Endometrial microvascular endothelial cells (primary cell): ENCODE data around the gene TMEM255A. TPM values are rescaled to one million over a fixed set of nuclear protein-coding genes. Genes with fewer than 3 reads are reported as not detected.
"Not testable (repeated sequence)": the region's sequence is repeated elsewhere in the genome, so short reads cannot be mapped to it uniquely, and the experiment has no call there.

Experiments
- in situ Hi-C: cut with HindIII; loops from 2 replicates; pipeline ENCODE4 v1.10.0; 2017; ENCODE audit warnings: low sequenced_read_pairs, low pct_unique_long_range_greater_than_20kb; ENCODE audit errors: inconsistent ontology term
- total RNA-seq: library from RNA; depleted of rRNA; stranded (reverse); fragments of >200 nt; gene quantifications from one replicate; pipeline ENCODE4 v1.2.3, GENCODE V29; 2015; ENCODE audit errors: inconsistent ontology term

TMEM255A gene
- total RNA-seq = not detected

DNA sequence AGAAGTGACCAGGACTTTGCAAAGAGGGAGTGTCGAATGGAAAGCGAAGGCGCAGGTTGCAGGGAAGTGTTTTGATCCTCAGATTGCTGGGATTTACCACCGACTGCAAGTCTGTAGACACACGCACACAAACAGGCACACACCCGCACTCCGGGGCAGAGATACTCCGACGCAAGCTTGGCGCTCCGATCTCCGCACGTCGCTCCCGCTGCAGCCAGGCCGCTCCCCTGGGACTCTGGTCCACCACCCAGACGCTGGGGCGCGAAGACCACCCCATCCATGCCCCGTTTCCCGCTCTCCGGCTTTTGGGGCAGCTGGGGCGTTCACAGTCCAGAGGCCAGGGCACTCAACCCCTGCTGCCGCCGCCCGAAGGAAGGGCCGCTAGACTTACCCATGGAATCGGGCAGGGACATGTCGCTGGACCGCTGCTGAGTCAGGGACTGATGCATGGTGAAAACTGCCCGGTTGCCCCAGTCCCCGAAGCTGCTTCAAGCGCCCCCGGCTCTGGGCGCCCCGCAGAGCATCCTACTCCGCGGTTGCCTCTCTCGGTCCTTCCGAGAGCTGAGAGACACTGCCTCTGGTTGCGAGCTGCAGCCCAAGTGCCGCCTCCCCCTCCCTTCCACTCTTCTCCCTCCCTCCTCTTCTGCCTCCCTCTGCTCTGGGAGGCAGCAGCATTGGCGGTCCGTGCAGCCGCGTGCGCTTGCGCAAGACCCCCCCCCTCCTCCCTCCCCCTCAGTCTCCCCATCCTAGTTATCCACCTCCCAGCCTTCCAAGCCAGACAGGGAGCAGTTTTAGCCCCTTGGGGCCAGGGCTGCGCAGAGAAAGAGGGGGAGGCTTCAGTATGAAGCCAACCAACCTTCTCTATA, at the start of gene TMEM255A:
Gene TMEM255A (minus strand): TSS at position 601 of the 866 bp plus-strand sequence. CDS start 152 bp downstream, at position 449.
- in situ Hi-C loops = no loop called here

DNA sequence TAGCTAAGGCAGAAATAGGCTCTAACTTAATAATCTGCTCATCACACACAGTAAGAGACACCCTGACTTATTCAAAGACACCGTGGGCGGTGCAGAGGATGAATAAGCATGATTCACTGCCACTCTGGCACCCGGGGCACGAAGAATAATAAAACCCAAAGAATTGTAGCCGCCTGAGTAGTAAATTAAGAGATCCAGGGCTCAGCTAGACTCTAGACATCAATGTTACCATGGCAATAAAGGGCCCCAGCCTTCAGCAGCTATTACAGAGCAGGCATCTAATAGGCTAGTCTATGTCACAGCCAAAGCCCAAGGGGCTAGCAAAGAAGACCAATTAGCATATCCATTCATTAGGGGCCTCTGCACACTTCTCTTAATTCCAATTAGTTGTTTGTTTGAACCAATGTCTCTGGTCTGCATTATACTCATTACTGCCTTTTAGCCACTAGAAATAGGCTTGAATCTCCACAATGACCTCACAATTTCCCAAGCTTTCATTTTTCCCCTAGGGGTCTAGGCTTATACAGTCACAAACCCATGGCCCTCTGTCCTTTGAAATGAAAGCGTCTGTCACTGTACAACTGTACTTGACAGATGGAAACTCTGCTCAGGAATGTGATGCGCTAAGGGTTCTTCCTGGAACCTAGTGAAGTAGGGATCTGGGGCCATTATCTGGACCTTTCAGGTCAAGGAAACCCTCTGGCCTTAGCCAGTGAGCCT, 47.6 kb upstream of the TMEM255A start:
- in situ Hi-C loops = no loop called here

- in situ Hi-C loops = no loop called here
Measured at GRCh38 chrX:120357186-120357585, 45.9 kb upstream of the TMEM255A start.

DNA sequence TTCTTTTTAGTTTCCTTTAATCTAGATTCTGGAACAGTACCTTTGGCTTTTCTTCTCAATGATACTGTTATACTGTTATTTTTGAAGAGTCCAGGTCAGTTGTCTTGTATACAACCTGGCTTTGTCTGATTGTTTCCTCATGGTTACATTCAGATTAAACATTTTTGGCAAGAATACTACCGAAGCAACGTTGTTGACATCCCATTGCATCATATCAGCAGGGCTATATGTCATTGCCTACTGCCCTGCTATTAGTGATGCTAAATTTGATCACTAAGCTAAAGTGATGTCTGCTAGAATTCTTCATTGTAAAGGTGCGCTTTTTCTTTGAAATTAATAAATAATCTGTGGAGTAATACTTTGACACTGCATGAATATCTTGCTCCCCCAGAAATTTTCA, 44.8 kb upstream of the TMEM255A start:
- in situ Hi-C loops = no loop called here

DNA sequence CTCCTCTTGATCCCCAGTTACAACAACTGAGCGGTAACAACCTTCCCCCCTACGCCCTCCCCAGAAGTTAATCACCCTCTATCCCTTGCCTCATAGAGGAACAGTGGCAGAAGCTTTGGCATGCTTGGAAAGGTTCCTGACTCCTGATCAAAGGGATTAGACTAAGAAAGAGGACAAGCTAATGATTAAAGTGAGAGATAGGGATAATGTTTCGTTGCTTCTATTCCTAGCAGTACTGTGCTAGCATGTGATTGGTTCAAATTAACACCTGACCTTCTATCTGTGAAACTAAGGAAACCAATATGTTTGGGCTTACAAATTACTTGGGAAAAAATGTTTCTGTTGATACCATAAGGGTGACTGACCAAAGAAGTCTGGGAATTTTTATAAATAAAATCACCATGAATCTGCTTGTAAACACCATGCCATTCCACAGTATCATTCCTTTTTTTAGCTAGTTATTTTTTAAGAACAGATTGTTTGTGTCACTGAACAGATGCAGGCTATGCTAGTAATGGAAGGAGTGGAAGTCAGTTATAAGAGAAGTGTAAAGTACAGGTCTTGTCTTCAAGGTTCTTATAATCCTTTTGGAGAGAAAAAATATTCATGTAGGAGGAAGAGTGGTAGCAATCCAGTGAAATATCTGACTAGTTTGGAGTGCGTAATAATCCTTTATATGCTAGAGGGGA, 39.3 kb upstream of the TMEM255A start:
- in situ Hi-C loops = no loop called here

- in situ Hi-C loops = not testable (repeated sequence)
Measured at GRCh38 chrX:120344566-120344965, 33.3 kb upstream of the TMEM255A start.

- in situ Hi-C loops = no loop called here
Measured at GRCh38 chrX:120336899-120337298, 25.6 kb upstream of the TMEM255A start.

GRCh38 chrX:120335289-120335688, 24.0 kb upstream of the TMEM255A start:
- in situ Hi-C loops = no loop called here

DNA sequence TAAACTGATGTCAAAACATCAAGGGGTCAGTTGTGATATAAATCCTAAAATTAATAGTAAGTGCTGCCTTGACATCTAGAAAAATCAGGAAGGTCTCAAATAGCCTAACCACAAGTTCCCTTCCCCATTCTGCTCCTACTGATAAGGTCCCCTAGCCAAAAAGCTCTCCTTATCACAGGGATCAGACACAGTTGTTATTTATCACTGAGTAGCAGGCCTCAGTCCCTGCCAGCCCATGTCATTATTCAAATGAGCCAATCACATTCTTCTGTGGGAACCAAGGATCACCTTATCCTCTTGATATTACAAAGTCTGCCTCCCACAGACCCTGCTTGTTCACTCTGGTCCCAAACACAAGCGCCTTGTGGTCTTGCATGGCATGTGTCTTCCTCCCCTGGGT, 23.3 kb upstream of the TMEM255A start:
- in situ Hi-C loops = no loop called here

DNA sequence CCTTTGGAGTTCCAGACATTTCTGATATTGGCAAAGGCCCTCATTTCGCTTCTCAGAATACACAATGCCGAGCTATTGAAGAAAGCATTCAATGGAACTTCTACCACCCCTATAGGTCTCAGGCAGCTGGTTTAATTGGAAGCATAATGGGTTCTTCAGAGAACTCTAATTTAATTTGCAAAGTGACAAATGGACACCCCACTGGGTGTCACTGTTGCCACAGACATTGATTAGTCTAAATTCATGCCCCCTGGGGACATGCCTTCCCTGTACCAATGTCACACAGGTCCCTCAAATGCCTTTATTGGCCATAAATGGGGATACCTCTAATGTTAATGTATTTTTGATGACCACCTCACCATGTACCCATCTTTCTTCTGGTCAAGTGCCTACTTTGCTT, 22.9 kb upstream of the TMEM255A start:
- in situ Hi-C loops = no loop called here

- in situ Hi-C loops = no loop called here
Measured at GRCh38 chrX:120332394-120332793, 21.1 kb upstream of the TMEM255A start.

DNA sequence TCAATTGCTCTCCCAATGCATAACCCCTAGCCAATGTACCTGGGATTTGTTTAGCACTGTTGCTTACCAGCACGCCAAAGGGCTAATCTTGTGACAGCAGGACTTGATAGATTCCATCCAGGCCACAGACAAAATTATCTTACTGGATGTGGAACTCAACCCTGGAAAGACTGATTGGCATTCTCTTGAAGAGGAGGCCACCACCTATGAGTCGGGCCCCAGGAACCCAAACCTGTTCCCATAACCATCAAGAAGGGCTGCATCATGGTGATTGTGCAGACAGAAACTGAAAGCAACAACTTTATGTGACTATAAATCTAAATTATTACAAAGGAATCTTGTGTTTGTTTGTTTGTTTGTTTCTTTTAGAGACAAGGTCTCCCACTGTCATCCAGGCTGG, 19.9 kb upstream of the TMEM255A start:
- in situ Hi-C loops = no loop called here

DNA sequence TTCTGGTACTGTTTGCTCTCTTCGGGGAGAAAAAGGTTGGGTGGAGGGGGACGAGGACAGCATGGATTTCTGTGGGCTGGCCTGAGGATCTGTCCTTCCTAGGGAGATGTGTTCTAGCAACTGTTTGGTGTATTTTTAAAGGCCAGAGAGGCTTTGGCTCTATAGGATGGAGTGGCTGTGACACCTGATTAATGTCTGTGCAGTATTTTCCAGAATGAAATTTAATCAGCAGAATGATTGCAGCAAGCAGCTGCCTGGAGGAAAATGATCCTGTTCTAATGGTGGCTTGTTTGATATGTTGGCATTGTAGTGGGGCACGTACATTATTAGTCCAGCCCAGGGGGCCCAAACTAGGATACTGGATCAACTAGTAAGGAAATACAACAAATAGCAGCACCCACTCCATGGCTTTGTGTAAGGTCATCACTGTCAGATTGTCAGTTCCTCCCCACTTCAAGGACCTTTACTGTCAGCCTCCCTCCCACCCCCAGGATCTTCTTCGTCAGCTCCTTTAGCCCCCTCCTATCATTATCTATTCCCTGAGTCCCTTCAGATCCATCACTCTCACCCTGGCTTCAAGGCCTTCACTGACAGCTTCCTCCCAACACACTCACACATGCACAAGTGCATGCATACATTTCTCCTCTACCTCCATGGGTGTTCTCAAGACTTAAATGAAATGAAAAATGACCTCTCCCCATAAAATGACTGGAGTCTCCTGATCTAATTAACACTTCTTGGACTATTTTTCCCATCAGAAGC, 10.4 kb upstream of the TMEM255A start:
- in situ Hi-C loops = no loop called here

GRCh38 chrX:120318411-120318810, 7.2 kb upstream of the TMEM255A start:
- in situ Hi-C loops = no loop called here

GRCh38 chrX:120316587-120317283, 5.5 kb upstream of the TMEM255A start:
- in situ Hi-C loops = no loop called here

- in situ Hi-C loops = no loop called here
Measured at GRCh38 chrX:120315776-120316175, 4.5 kb upstream of the TMEM255A start.

- in situ Hi-C loops = no loop called here
Measured at GRCh38 chrX:120311727-120312063, 434 bp upstream of the TMEM255A start.

DNA sequence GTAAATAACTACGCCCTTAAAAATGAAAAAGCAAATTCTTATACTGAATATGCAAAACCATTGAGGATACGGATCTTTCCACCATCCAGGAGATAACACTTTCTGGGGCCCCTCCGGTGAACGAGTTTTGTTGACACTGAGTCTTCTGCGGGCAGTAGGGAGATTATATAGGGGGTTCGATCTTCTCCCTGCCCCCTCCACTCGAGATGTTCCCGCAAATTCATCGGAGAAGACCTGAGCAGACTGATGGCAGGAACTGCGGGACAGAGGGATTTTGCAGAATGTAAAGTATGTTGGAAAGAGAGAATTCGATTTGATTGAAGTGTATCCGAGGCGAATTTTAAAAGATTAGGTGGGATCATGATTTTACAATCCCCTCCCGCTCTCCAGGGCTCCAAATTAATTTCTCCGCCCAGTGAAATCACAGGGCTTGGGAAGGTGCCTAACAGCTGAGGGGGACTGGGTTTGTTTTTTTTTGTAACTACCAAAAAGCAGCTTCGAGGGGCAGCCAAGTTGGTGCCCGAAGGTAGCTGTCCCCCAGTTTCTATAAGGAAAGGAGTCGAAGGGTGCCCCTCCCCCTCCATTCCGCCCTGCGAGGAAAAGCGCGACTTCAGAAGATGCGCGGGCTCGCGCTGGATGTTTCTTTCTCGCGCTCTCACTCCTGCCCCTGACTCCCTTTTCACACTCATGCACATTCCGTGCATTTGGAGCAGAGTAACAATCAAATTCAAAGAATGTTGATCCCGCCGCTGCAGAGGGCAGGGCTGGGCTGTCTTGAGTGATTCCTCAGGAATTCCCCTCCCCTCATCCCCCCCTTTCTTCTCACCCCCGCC, 1.2 kb downstream of the TMEM255A start:
- in situ Hi-C loops = no loop called here
